ENCODE measurements around the gene OTOL1.

OTOL1 gene

GRCh38 chr3:161496508-161496907 is at the start of gene OTOL1:
Gene OTOL1, plus strand, starts transcription at chr3:161496808. Its CDS starts 0 bp downstream, at chr3:161496808.
- H3K27ac ChIP-seq (ENCODE audit: low read depth in 2 of 2, low read length in 2 of 2), result no peak within 1 kb of the TSS
- no peak within 1 kb of the TSS for H3K4me3 ChIP-seq (ENCODE audit: low read length in 2 of 2)
- H3K9me3 ChIP-seq (ENCODE audit: control insufficient read depth in 2 of 2, low read length in 2 of 2), result no peaks in the 10 kb centered on the region
- no peaks in the 10 kb centered on the region for H3K4me1 ChIP-seq (ENCODE audit: control insufficient read depth in 2 of 2, insufficient read depth in 2 of 2, low read length in 2 of 2)
- H3K36me3 ChIP-seq (ENCODE audit: control insufficient read depth in 2 of 2, insufficient read depth in 2 of 2, low read length in 2 of 2), result no peaks in the 10 kb centered on the region
- no peak within 1 kb of the TSS for H3K9ac ChIP-seq (ENCODE audit: low read depth in 1 of 2, low read length in 2 of 2)
- no peaks in the 10 kb centered on the region for H3K27me3 ChIP-seq (ENCODE audit: control insufficient read depth in 2 of 2, insufficient read depth in 2 of 2, low read length in 2 of 2)

GRCh38 chr3:161449785-161450184 is 46.8 kb upstream of the OTOL1 start:
- H3K9ac ChIP-seq (ENCODE audit: low read depth in 1 of 2, low read length in 2 of 2), result no peak overlapping the region
- no peaks in the 10 kb centered on the region for H3K4me1 ChIP-seq (ENCODE audit: control insufficient read depth in 2 of 2, insufficient read depth in 2 of 2, low read length in 2 of 2)
- H3K36me3 ChIP-seq (ENCODE audit: control insufficient read depth in 2 of 2, insufficient read depth in 2 of 2, low read length in 2 of 2), result no peaks in the 10 kb centered on the region
- H3K27me3 ChIP-seq (ENCODE audit: control insufficient read depth in 2 of 2, insufficient read depth in 2 of 2, low read length in 2 of 2), result no peaks in the 10 kb centered on the region
- H3K27ac ChIP-seq (ENCODE audit: low read depth in 2 of 2, low read length in 2 of 2), result no peak overlapping the region
- H3K4me3 ChIP-seq (ENCODE audit: low read length in 2 of 2), result no peak overlapping the region
- H3K9me3 ChIP-seq (ENCODE audit: control insufficient read depth in 2 of 2, low read length in 2 of 2), result no peaks in the 10 kb centered on the region

- Histone ChIP-seq H3K4me1 (ENCODE audit: control insufficient read depth in 2 of 2, insufficient read depth in 2 of 2, low read length in 2 of 2) (no peaks in the 10 kb centered on the region), H3K9me3 (ENCODE audit: control insufficient read depth in 2 of 2, low read length in 2 of 2) (no peaks in the 10 kb centered on the region), H3K36me3 (ENCODE audit: control insufficient read depth in 2 of 2, insufficient read depth in 2 of 2, low read length in 2 of 2) (no peaks in the 10 kb centered on the region), H3K27ac (ENCODE audit: low read depth in 2 of 2, low read length in 2 of 2) (no peak overlapping the region), H3K9ac (ENCODE audit: low read depth in 1 of 2, low read length in 2 of 2) (no peak overlapping the region), H3K27me3 (ENCODE audit: control insufficient read depth in 2 of 2, insufficient read depth in 2 of 2, low read length in 2 of 2) (no peaks in the 10 kb centered on the region), H3K4me3 (ENCODE audit: low read length in 2 of 2) (no peak overlapping the region)
These were observed 44.4 kb upstream of the OTOL1 start for GRCh38 chr3:161452179-161452578.

- H3K27me3 ChIP-seq (ENCODE audit: control insufficient read depth in 2 of 2, insufficient read depth in 2 of 2, low read length in 2 of 2), result no peaks in the 10 kb centered on the region
- no peaks in the 10 kb centered on the region for H3K9me3 ChIP-seq (ENCODE audit: control insufficient read depth in 2 of 2, low read length in 2 of 2)
- no peak overlapping the region for H3K27ac ChIP-seq (ENCODE audit: low read depth in 2 of 2, low read length in 2 of 2)
- no peak overlapping the region for H3K9ac ChIP-seq (ENCODE audit: low read depth in 1 of 2, low read length in 2 of 2)
- no peaks in the 10 kb centered on the region for H3K36me3 ChIP-seq (ENCODE audit: control insufficient read depth in 2 of 2, insufficient read depth in 2 of 2, low read length in 2 of 2)
- H3K4me3 ChIP-seq (ENCODE audit: low read length in 2 of 2), result no peak overlapping the region
- no peaks in the 10 kb centered on the region for H3K4me1 ChIP-seq (ENCODE audit: control insufficient read depth in 2 of 2, insufficient read depth in 2 of 2, low read length in 2 of 2)
These were observed 42.0 kb upstream of the OTOL1 start for GRCh38 chr3:161454615-161455014.

GRCh38 chr3:161455962-161456361 is 40.6 kb upstream of the OTOL1 start:
- no peak overlapping the region for H3K4me3 ChIP-seq (ENCODE audit: low read length in 2 of 2)
- no peaks in the 10 kb centered on the region for H3K36me3 ChIP-seq (ENCODE audit: control insufficient read depth in 2 of 2, insufficient read depth in 2 of 2, low read length in 2 of 2)
- no peaks in the 10 kb centered on the region for H3K27me3 ChIP-seq (ENCODE audit: control insufficient read depth in 2 of 2, insufficient read depth in 2 of 2, low read length in 2 of 2)
- no peak overlapping the region for H3K27ac ChIP-seq (ENCODE audit: low read depth in 2 of 2, low read length in 2 of 2)
- H3K9me3 ChIP-seq (ENCODE audit: control insufficient read depth in 2 of 2, low read length in 2 of 2), result no peaks in the 10 kb centered on the region
- no peak overlapping the region for H3K9ac ChIP-seq (ENCODE audit: low read depth in 1 of 2, low read length in 2 of 2)
- no peaks in the 10 kb centered on the region for H3K4me1 ChIP-seq (ENCODE audit: control insufficient read depth in 2 of 2, insufficient read depth in 2 of 2, low read length in 2 of 2)

- Histone ChIP-seq H3K27me3 (ENCODE audit: control insufficient read depth in 2 of 2, insufficient read depth in 2 of 2, low read length in 2 of 2) (no peaks in the 10 kb centered on the region), H3K4me3 (ENCODE audit: low read length in 2 of 2) (no peak overlapping the region), H3K9ac (ENCODE audit: low read depth in 1 of 2, low read length in 2 of 2) (no peak overlapping the region), H3K36me3 (ENCODE audit: control insufficient read depth in 2 of 2, insufficient read depth in 2 of 2, low read length in 2 of 2) (no peaks in the 10 kb centered on the region), H3K27ac (ENCODE audit: low read depth in 2 of 2, low read length in 2 of 2) (no peak overlapping the region), H3K4me1 (ENCODE audit: control insufficient read depth in 2 of 2, insufficient read depth in 2 of 2, low read length in 2 of 2) (no peaks in the 10 kb centered on the region), H3K9me3 (ENCODE audit: control insufficient read depth in 2 of 2, low read length in 2 of 2) (no peaks in the 10 kb centered on the region)
These were observed 34.5 kb upstream of the OTOL1 start for GRCh38 chr3:161462138-161462537.

- Histone ChIP-seq H3K4me3 (ENCODE audit: low read length in 2 of 2) (no peak overlapping the region), H3K36me3 (ENCODE audit: control insufficient read depth in 2 of 2, insufficient read depth in 2 of 2, low read length in 2 of 2) (no peaks in the 10 kb centered on the region), H3K9me3 (ENCODE audit: control insufficient read depth in 2 of 2, low read length in 2 of 2) (no peaks in the 10 kb centered on the region), H3K4me1 (ENCODE audit: control insufficient read depth in 2 of 2, insufficient read depth in 2 of 2, low read length in 2 of 2) (no peaks in the 10 kb centered on the region), H3K27ac (ENCODE audit: low read depth in 2 of 2, low read length in 2 of 2) (no peak overlapping the region), H3K27me3 (ENCODE audit: control insufficient read depth in 2 of 2, insufficient read depth in 2 of 2, low read length in 2 of 2) (no peaks in the 10 kb centered on the region), H3K9ac (ENCODE audit: low read depth in 1 of 2, low read length in 2 of 2) (no peak overlapping the region)
These were observed 25.4 kb upstream of the OTOL1 start for GRCh38 chr3:161471211-161471610.

- no peaks in the 10 kb centered on the region for H3K36me3 ChIP-seq (ENCODE audit: control insufficient read depth in 2 of 2, insufficient read depth in 2 of 2, low read length in 2 of 2)
- no peaks in the 10 kb centered on the region for H3K4me1 ChIP-seq (ENCODE audit: control insufficient read depth in 2 of 2, insufficient read depth in 2 of 2, low read length in 2 of 2)
- no peak overlapping the region for H3K27ac ChIP-seq (ENCODE audit: low read depth in 2 of 2, low read length in 2 of 2)
- no peaks in the 10 kb centered on the region for H3K27me3 ChIP-seq (ENCODE audit: control insufficient read depth in 2 of 2, insufficient read depth in 2 of 2, low read length in 2 of 2)
- no peak overlapping the region for H3K9ac ChIP-seq (ENCODE audit: low read depth in 1 of 2, low read length in 2 of 2)
- H3K4me3 ChIP-seq (ENCODE audit: low read length in 2 of 2), result no peak overlapping the region
- H3K9me3 ChIP-seq (ENCODE audit: control insufficient read depth in 2 of 2, low read length in 2 of 2), result no peaks in the 10 kb centered on the region
These were observed 22.5 kb upstream of the OTOL1 start for GRCh38 chr3:161474139-161474538.

- no peaks in the 10 kb centered on the region for H3K9me3 ChIP-seq (ENCODE audit: control insufficient read depth in 2 of 2, low read length in 2 of 2)
- no peaks in the 10 kb centered on the region for H3K36me3 ChIP-seq (ENCODE audit: control insufficient read depth in 2 of 2, insufficient read depth in 2 of 2, low read length in 2 of 2)
- H3K9ac ChIP-seq (ENCODE audit: low read depth in 1 of 2, low read length in 2 of 2), result no peak overlapping the region
- H3K4me1 ChIP-seq (ENCODE audit: control insufficient read depth in 2 of 2, insufficient read depth in 2 of 2, low read length in 2 of 2), result no peaks in the 10 kb centered on the region
- H3K27ac ChIP-seq (ENCODE audit: low read depth in 2 of 2, low read length in 2 of 2), result no peak overlapping the region
- H3K4me3 ChIP-seq (ENCODE audit: low read length in 2 of 2), result no peak overlapping the region
- no peaks in the 10 kb centered on the region for H3K27me3 ChIP-seq (ENCODE audit: control insufficient read depth in 2 of 2, insufficient read depth in 2 of 2, low read length in 2 of 2)
These were observed 21.9 kb upstream of the OTOL1 start for GRCh38 chr3:161474741-161475140.

- no peaks in the 10 kb centered on the region for H3K9me3 ChIP-seq (ENCODE audit: control insufficient read depth in 2 of 2, low read length in 2 of 2)
- H3K36me3 ChIP-seq (ENCODE audit: control insufficient read depth in 2 of 2, insufficient read depth in 2 of 2, low read length in 2 of 2), result no peaks in the 10 kb centered on the region
- no peaks in the 10 kb centered on the region for H3K27me3 ChIP-seq (ENCODE audit: control insufficient read depth in 2 of 2, insufficient read depth in 2 of 2, low read length in 2 of 2)
- no peaks in the 10 kb centered on the region for H3K4me1 ChIP-seq (ENCODE audit: control insufficient read depth in 2 of 2, insufficient read depth in 2 of 2, low read length in 2 of 2)
- no peak overlapping the region for H3K4me3 ChIP-seq (ENCODE audit: low read length in 2 of 2)
- H3K27ac ChIP-seq (ENCODE audit: low read depth in 2 of 2, low read length in 2 of 2), result no peak overlapping the region
- no peak overlapping the region for H3K9ac ChIP-seq (ENCODE audit: low read depth in 1 of 2, low read length in 2 of 2)
These were observed 21.4 kb upstream of the OTOL1 start for GRCh38 chr3:161475206-161475605.

- H3K27ac ChIP-seq (ENCODE audit: low read depth in 2 of 2, low read length in 2 of 2), result no peak overlapping the region
- H3K9ac ChIP-seq (ENCODE audit: low read depth in 1 of 2, low read length in 2 of 2), result no peak overlapping the region
- H3K27me3 ChIP-seq (ENCODE audit: control insufficient read depth in 2 of 2, insufficient read depth in 2 of 2, low read length in 2 of 2), result no peaks in the 10 kb centered on the region
- H3K36me3 ChIP-seq (ENCODE audit: control insufficient read depth in 2 of 2, insufficient read depth in 2 of 2, low read length in 2 of 2), result no peaks in the 10 kb centered on the region
- no peak overlapping the region for H3K4me3 ChIP-seq (ENCODE audit: low read length in 2 of 2)
- no peaks in the 10 kb centered on the region for H3K4me1 ChIP-seq (ENCODE audit: control insufficient read depth in 2 of 2, insufficient read depth in 2 of 2, low read length in 2 of 2)
- H3K9me3 ChIP-seq (ENCODE audit: control insufficient read depth in 2 of 2, low read length in 2 of 2), result no peaks in the 10 kb centered on the region
These were observed 20.7 kb upstream of the OTOL1 start for GRCh38 chr3:161475905-161476304.
